Caco-2 (cell line): ENCODE results near the gene JDP2. TPM values are rescaled to one million over a fixed set of nuclear protein-coding genes. Genes with fewer than 3 reads are reported as not detected.
"Not testable (repeated sequence)": the region's sequence is repeated elsewhere in the genome, so short reads cannot be mapped to it uniquely, and the experiment has no call there.

ENCODE experiments used
- BruUV-seq: library from RNA; stranded (reverse); fragments of 400-500 nt; replicated peaks from 2 replicates; lab custom pipeline; 2021; lab: Mats Ljungman, UMichigan
- CTCF ChIA-PET: fragments of 300-600 bp; sonication (Branson Sonifier 250); formaldehyde crosslinking; loops from one replicate; lab custom pipeline; 2022; ENCODE audit warnings: antibody characterized with exemption; lab: Charles Lee
- POLR2A ChIA-PET: fragments of 300-600 bp; sonication (Branson Sonifier 250); formaldehyde crosslinking; loops from one replicate; lab custom pipeline; 2022; ENCODE audit warnings: antibody characterized with exemption; lab: Charles Lee
- DNase-seq, 2 experiments: peaks; one replicate each; pipeline versions ENCODE4 v3.0.0 to v3.0.0-alpha.2; 2020 to 2022
- H3K27me3 ChIP-seq: replicated peaks from 2 replicates; pipeline ENCODE4 v1.6.0; 2011; ENCODE audit warnings: low read length; ENCODE audit not compliant: control insufficient read depth, insufficient read depth
- H3K36me3 ChIP-seq: 2 replicates; pipeline ENCODE4 v1.5.1; 2011; ENCODE audit warnings: low read length; ENCODE audit not compliant: control insufficient read depth, insufficient read depth
- H3K4me1 ChIP-seq: fragments of 250-450 bp; sonication (Bioruptor Pico); 2 replicates; pipeline ENCODE4 v1.5.1; 2020; ENCODE audit warnings: mild to moderate bottlenecking
- H3K4me3 ChIP-seq: 2 replicates; pipeline ENCODE4 v1.5.1; 2011; ENCODE audit warnings: low read depth, mild to moderate bottlenecking, control low read depth, low read length
- H3K9me3 ChIP-seq: fragments of 250-450 bp; sonication (Bioruptor Pico); 2 replicates; pipeline ENCODE4 v1.5.1; 2020; ENCODE audit warnings: mild to moderate bottlenecking, moderate library complexity
- H3K27ac Mint-ChIP-seq: one replicate; pipeline ENCODE4 v1.8.0; 2022; ENCODE audit warnings: mixed read lengths; ENCODE audit not compliant: unreplicated experiment
- H3K27me3 Mint-ChIP-seq: one replicate; pipeline ENCODE4 v1.8.0; 2022; ENCODE audit warnings: mixed read lengths; ENCODE audit not compliant: insufficient read depth, unreplicated experiment
- H3K36me3 Mint-ChIP-seq: one replicate; pipeline ENCODE4 v1.8.0; 2022; ENCODE audit warnings: mild to moderate bottlenecking, mixed read lengths; ENCODE audit not compliant: insufficient read depth, unreplicated experiment
- H3K4me1 Mint-ChIP-seq: one replicate; pipeline ENCODE4 v1.8.0; 2022; ENCODE audit warnings: low read depth, mixed read lengths; ENCODE audit not compliant: unreplicated experiment
- H3K4me3 Mint-ChIP-seq: one replicate; pipeline ENCODE4 v1.8.0; 2022; ENCODE audit warnings: mild to moderate bottlenecking, moderate library complexity, mixed read lengths; ENCODE audit not compliant: unreplicated experiment
- H3K9me3 Mint-ChIP-seq: one replicate; pipeline ENCODE4 v1.8.0; 2022; ENCODE audit warnings: mixed read lengths; ENCODE audit not compliant: unreplicated experiment
- intact Hi-C: fragments of 100-400 bp; cut with micrococcal nuclease; formaldehyde crosslinking; loops from one replicate; pipeline ENCODE4 v1.10.0; 2022; ENCODE audit not compliant: unreplicated experiment
- total RNA-seq: library from RNA; stranded (reverse); gene quantifications from 2 replicates; pipeline ENCODE4 v1.2.3, GENCODE V29; 2022
- TF ChIP-seq, protein P1 (sequence below), 2 experiments: fragments of 200-600 bp in 1 of 2; IDR thresholded peaks; 1 replicate in 1 of 2; 2 replicates in 1 of 2; pipeline versions ENCODE4 v1.5.1 to v1.8.0; 2011 to 2022; ENCODE audit warnings: antibody characterized with exemption in 1 of 2, control low read depth in 1 of 2, inconsistent platforms in 1 of 2, low read depth in 1 of 2, low read length in 1 of 2, mild to moderate bottlenecking in 1 of 2, moderate library complexity in 1 of 2; ENCODE audit not compliant: insufficient read depth in 1 of 2, severe bottlenecking in 1 of 2, unreplicated experiment in 1 of 2

The JDP2 gene
- total RNA-seq, 1 experiment from 2014 or later, result 95.7 TPM

DNA sequence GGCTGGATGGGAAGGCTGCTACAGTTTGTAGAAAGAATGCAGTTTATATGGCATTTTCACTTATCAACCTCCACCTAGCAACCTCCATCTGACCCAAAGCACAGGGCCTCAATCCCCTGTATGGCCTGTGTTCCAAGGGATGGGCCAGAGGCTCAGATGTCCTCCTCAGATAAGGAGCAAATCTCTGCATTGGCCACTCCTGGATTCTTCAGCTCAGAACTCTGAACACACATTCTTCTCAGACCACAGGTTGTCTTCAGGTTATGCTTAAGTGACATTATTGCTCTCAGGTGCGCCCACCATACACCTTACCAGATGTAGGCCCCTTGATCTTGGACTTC is 47.9 kb upstream of the JDP2 start:
- Mint-ChIP-seq H3K27me3 (no peaks in the 10 kb centered on the region), H3K9me3 (peaks cover 9% of the 10 kb centered on the region), H3K4me3 (peak overlapping the region; percentile 2), H3K4me1 (peaks cover 48% of the 10 kb centered on the region), H3K27ac (peak overlapping the region; percentile 81), H3K36me3 (no peaks in the 10 kb centered on the region)
- peak; percentile 42 to 69 for DNase-seq
- Histone ChIP-seq H3K36me3 (no peaks in the 10 kb centered on the region), H3K9me3 (no peaks in the 10 kb centered on the region), H3K4me3 (no peak overlapping the region), H3K4me1 (peaks cover 35% of the 10 kb centered on the region), H3K27me3 (no peaks in the 10 kb centered on the region)
- POLR2A ChIA-PET, result interaction anchor here (1.2 kb wide), 1 partner anchor 18 kb away, joined by 4 read pairs; no protein-coding TSS in a partner anchor
- no TSS peak for BruUV-seq
- CTCF ChIA-PET, result interaction anchor here (2.1 kb wide), 1 partner anchor 181 kb away, joined by 6 read pairs; no protein-coding TSS in a partner anchor
- intact Hi-C loops, result loop anchor here (5.0 kb wide), 1 partner anchor 47 kb away; the partner anchor contains the start of gene JDP2
- TF ChIP-seq, protein P1, sequence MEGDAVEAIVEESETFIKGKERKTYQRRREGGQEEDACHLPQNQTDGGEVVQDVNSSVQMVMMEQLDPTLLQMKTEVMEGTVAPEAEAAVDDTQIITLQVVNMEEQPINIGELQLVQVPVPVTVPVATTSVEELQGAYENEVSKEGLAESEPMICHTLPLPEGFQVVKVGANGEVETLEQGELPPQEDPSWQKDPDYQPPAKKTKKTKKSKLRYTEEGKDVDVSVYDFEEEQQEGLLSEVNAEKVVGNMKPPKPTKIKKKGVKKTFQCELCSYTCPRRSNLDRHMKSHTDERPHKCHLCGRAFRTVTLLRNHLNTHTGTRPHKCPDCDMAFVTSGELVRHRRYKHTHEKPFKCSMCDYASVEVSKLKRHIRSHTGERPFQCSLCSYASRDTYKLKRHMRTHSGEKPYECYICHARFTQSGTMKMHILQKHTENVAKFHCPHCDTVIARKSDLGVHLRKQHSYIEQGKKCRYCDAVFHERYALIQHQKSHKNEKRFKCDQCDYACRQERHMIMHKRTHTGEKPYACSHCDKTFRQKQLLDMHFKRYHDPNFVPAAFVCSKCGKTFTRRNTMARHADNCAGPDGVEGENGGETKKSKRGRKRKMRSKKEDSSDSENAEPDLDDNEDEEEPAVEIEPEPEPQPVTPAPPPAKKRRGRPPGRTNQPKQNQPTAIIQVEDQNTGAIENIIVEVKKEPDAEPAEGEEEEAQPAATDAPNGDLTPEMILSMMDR (IDR thresholded peaks at IDR 0.05; ENCODE audit: insufficient read depth in 1 of 2, low read depth in 1 of 2, low read length in 1 of 2, severe bottlenecking in 1 of 2, unreplicated experiment in 1 of 2), result no peak

DNA sequence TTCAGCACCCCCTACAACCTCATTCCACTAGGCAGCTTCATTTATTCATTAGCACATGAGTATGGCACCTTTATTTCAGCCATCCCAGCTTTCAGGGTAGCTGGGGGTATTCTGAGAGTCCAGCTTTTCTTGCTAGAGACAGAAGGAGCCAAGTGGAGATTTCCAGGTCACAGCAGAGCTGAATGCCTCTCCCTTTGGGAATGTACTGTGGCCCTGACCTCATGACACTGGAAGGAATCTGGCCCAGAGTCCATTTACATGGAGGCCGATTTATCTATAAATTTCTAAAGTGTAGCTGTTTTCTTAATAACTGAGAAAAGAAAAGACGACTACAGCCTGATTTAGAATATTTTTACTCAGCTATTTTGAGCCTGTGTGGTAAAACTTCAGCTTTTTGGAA is 47.2 kb upstream of the JDP2 start:
- TF ChIP-seq, protein P1 (IDR thresholded peaks at IDR 0.05; ENCODE audit: insufficient read depth in 1 of 2, low read depth in 1 of 2, low read length in 1 of 2, severe bottlenecking in 1 of 2, unreplicated experiment in 1 of 2), result no peak
- H3K4me1 Mint-ChIP-seq, result peaks cover 40% of the 10 kb centered on the region
- H3K4me1 ChIP-seq, result peaks cover 28% of the 10 kb centered on the region
- H3K9me3 ChIP-seq, result no peaks in the 10 kb centered on the region
- DNase-seq, result no peak
- H3K27me3 Mint-ChIP-seq, result no peaks in the 10 kb centered on the region
- no peaks in the 10 kb centered on the region for H3K36me3 Mint-ChIP-seq
- BruUV-seq, result no TSS peak
- H3K27ac Mint-ChIP-seq, result peak overlapping the region; percentile 81
- H3K36me3 ChIP-seq, result no peaks in the 10 kb centered on the region
- intact Hi-C loops, result no loop called here
- POLR2A ChIA-PET, result interaction anchor here (1.2 kb wide), 1 partner anchor 19 kb away, joined by 4 read pairs; no protein-coding TSS in a partner anchor
- H3K4me3 ChIP-seq, result no peak overlapping the region
- H3K9me3 Mint-ChIP-seq, result peaks cover 9% of the 10 kb centered on the region
- H3K27me3 ChIP-seq, result no peaks in the 10 kb centered on the region
- H3K4me3 Mint-ChIP-seq, result no peak overlapping the region
- CTCF ChIA-PET, result interaction anchor here (2.1 kb wide), 1 partner anchor 180 kb away, joined by 6 read pairs; no protein-coding TSS in a partner anchor

DNA sequence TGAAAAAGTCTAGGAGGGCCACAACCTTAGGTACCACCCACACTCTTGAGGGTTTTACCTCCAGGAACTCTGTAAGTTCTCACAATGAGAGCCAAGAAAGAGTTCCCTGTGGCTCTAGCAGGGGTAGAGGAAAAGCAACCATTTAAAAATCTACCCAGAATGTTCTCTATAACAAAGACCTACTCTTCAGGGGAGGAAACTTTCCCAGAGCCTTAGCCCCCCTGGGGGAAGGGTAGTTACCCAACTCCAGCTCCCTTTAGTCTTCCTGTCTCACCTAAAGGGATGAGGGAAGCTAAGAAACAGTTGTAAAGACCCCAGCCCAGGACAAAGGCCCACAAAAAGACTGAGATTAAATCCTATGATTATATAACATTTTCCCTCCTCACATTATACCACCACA is 46.2 kb upstream of the JDP2 start:
- POLR2A ChIA-PET, result no interaction called here
- no peaks in the 10 kb centered on the region for H3K27me3 ChIP-seq
- TF ChIP-seq, protein P1 (IDR thresholded peaks at IDR 0.05; ENCODE audit: insufficient read depth in 1 of 2, low read depth in 1 of 2, low read length in 1 of 2, severe bottlenecking in 1 of 2, unreplicated experiment in 1 of 2), result no peak
- no peaks in the 10 kb centered on the region for H3K27me3 Mint-ChIP-seq
- no peaks in the 10 kb centered on the region for H3K36me3 Mint-ChIP-seq
- peaks cover 4% of the 10 kb centered on the region for H3K9me3 Mint-ChIP-seq
- H3K4me1 Mint-ChIP-seq, result peaks cover 30% of the 10 kb centered on the region
- intact Hi-C loops, result no loop called here
- no peak for DNase-seq
- H3K27ac Mint-ChIP-seq, result no peak overlapping the region
- H3K4me3 ChIP-seq, result no peak overlapping the region
- no peak overlapping the region for H3K4me3 Mint-ChIP-seq
- BruUV-seq, result no TSS peak
- no peaks in the 10 kb centered on the region for H3K9me3 ChIP-seq
- peaks cover 23% of the 10 kb centered on the region for H3K4me1 ChIP-seq
- H3K36me3 ChIP-seq, result no peaks in the 10 kb centered on the region
- CTCF ChIA-PET, result no interaction called here

DNA sequence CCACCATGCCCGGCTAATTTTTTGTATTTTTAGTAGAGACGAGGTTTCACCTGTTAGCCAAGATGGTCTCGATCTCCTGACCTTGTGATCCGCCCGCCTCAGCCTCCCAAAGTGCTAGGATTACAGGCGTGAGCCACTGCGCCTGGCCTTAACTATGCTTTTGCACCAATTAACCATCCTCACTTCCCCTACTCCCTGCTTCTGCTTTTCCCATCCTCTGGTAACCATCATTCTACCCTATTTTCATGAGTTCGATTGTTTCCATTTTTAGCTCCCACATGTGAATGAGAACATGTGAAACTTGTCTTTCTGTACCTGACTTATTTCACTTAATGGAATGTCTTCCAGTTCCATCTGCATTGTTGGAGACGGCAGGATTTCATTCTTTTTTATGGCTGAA is 44.6 kb upstream of the JDP2 start:
- DNase-seq, intact Hi-C loops, H3K36me3 ChIP-seq, H3K9me3 Mint-ChIP-seq, BruUV-seq, H3K36me3 Mint-ChIP-seq, H3K9me3 ChIP-seq, H3K4me3 Mint-ChIP-seq, POLR2A ChIA-PET, H3K4me3 ChIP-seq, H3K27me3 ChIP-seq, H3K27me3 Mint-ChIP-seq, H3K27ac Mint-ChIP-seq, CTCF ChIA-PET: not testable (repeated sequence)
- peaks cover 20% of the 10 kb centered on the region for H3K4me1 Mint-ChIP-seq
- peaks cover 23% of the 10 kb centered on the region for H3K4me1 ChIP-seq
